Measurements from ENCODE around the gene AXIN1.
"Not testable (repeated sequence)": the region's sequence is repeated elsewhere in the genome, so short reads cannot be mapped to it uniquely, and the experiment has no call there.

The AXIN1 gene

DNA sequence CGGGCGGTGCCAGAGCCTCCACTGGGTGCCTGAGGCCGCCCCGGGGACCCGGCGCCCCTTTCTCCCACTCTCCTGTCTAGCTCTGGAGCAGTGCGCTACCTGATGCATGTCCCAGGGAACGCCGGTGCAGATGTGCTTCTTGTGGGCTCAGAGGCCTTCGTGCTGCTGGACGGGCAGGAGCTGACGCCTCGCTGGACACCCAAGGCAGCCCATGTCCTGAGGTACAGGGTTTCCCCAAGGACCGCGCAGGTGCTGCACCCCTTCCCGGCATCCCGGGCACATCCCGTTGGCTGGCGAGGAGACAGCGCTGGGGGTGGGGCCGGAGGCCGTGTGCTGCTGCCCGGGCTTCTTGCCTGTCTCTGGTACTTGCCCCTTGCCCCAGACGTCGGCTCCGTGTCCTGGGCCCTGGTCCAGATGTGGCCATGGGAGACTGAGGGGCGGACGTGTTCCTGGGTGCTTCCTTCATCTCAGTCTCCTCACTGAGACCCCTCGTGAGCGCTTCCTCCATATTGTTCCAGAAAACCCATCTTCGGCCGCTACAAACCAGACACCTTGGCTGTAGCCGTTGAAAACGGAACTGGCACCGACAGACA, 89.2 kb downstream of the AXIN1 start:
- DNase-seq, result no peak

- no peak for DNase-seq
These were observed 90.3 kb downstream of the AXIN1 start for GRCh38 chr16:262121-262745.

DNA sequence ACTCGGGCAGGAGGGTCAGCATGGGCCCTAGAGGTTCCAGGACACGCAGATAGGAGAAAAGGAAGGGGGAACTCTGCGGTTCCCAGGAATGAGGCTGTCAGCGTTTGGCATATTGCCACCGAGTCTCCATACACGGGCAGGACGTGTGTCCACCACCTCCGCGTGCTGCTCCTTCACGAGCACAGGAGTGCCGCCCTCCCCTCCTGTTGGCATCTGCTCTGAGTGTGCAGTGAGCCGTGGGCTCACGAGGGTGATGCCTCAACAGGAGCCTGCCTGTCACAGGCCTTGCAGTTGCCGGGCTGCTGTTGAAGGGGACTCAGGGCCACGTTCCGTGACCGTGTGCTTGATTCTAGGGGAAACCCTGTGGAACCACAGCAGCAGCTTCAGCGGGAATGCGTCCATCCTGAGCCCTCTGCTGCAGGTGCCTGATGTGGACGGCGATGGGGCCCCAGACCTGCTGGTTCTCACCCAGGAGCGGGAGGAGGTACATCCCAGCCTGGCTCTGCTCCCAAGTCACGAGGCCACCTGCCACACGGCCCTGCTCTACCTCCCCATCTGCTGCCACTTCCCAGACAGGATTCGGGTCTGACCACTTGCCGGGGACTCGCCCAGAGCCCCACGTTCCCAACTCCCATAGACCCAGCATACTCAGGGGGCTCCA, 91.4 kb downstream of the AXIN1 start:
- no peak for DNase-seq

DNA sequence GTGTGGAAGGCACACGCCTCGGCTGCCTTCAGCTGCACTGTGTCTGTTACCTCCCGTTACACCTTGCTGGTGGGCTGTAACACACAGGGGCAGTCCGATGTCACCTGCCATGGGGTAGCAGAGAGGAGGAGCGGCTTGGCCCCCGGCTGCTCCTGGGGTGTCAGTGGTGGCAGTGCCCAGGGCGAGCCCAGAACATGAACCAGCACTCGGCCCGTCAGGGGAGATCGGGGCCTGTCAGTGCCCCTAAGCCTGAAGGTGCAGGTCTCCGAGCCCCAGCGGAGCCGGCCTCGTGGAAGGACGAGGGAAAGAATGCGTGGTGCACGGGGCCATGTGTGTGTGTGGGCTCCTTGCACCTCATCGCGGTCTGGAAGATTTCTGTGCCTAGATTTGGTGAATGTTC, 92.2 kb downstream of the AXIN1 start:
- no peak for DNase-seq

DNA sequence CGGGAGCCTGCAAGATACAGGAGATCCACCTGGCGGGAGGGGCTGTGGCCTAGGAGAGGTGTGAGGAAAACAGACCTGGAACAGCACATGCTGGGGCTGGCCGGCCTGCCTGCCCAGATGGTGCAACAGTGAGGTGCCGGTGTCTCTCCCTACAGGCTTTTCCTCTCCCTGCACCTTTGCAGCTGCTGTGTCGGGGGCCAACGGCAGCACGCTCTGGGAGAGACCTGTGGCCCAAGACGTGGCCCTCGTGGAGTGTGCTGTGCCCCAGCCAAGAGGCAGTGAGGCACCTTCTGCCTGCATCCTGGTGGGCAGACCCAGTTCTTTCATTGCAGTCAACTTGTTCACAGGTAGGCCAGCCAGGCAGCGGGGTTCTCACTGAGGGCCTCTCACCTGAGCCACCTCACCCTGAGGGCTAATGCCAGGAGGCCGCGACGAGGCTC, 92.7 kb downstream of the AXIN1 start:
- DNase-seq, result no peak

- no peak for DNase-seq
These were observed 93.3 kb downstream of the AXIN1 start for GRCh38 chr16:259226-259625.

DNA sequence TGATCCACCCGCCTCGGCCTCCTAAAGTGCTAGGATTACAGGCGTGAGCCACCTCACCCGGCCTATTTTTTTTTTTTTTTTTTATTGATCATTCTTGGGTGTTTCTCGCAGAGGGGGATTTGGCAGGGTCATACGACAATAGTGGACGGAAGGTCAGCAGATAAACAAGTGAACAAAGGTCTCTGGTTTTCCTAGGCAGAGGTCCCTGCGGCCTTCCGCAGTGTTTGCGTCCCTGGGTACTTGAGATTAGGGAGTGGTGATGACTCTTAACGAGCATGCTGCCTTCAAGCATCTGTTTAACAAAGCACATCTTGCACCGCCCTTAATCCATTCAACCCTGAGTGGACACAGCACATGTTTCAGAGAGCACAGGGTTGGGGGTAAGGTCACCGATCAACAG, 94.4 kb downstream of the AXIN1 start:
- not testable (repeated sequence) for DNase-seq

- no peak for DNase-seq
These were observed 97.3 kb downstream of the AXIN1 start for GRCh38 chr16:255183-255582.

- no peak for DNase-seq
These were observed 98.1 kb downstream of the AXIN1 start for GRCh38 chr16:254461-254860.

DNA sequence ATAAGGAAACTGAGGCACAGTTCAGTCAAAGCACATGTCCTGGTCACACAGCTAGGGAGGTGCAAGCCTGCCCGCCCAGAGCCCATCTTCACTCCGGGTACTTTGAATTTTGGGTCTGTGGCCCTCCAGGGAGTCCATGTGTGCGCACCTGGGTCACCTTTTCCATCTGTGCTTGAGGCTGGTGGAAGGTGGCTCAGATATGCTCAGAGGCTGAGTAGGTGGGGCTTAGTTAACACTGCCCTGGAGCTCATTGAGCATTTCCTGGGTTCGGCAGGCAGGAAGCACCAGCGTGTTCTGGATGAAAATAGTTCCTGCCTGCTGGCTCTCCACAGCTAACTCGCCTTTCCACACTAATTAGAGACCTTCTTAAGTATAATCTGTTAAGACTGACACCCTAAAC, 98.7 kb downstream of the AXIN1 start:
- no peak for DNase-seq

DNA sequence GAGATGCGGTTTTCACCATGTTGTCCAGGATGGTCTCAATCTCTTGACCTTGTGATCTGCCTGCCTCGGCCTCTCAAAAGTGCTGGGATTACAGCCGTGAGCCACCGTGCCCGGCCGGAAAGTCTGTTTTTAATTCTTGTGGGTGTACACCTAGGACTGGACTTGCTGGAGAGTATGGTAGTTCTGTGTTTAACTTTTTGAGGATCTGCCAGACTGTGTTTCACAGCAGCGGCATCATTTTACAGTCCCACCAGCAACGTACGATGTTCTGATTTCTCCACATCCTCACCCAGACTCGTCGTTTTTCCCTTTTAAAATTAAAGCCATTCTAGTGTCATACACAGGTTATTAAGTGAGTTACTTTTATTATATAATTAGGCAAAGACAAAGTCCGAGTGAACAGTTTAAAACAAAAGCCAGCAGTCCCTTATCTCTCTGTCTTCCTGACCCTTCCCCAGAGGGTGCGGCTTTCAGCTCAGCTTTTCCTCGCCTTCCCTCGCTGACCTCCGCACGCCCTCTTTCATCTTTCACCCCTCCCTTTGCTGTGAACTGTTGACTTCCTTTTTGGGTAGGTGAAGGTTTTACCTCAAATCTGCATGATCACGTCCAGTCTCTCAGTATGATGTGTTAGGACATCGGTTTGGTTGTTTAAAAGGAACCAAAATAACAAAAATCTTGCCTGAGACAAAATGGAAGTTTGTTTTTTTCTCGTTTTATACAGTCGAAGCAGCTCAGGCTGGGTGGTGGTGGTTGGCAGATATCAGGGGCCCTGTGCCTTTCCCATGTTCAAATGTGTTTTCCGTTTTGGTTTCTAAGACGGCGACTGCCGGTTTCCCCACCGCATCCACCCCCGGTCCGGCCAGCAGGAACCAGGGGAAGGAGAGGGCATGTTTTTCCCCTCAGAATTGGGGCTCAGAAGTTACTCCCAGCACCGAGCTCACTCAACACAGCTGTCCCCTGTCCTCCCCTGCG, 99.9 kb downstream of the AXIN1 start:
- no peak for DNase-seq

DNA sequence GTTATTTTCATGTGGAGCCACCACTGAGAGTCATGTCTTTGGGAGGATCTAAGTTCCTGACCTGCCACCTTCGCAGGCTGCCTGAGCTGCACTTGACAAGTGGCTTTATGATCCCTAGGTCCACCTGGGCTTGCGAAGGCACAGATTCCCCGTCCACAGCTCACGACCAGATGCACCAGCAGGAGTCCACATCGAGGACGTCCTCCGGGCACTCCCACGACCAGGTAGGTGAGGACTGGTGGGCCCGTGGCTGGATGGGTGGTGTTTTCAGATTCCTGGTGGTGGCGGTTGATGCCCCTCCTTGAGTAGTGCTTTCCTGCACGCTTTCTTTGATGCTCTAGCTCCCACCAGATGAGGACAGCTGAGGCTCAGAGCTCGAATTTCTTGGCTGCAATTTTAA, 103.1 kb downstream of the AXIN1 start:
- no peak for DNase-seq

DNA sequence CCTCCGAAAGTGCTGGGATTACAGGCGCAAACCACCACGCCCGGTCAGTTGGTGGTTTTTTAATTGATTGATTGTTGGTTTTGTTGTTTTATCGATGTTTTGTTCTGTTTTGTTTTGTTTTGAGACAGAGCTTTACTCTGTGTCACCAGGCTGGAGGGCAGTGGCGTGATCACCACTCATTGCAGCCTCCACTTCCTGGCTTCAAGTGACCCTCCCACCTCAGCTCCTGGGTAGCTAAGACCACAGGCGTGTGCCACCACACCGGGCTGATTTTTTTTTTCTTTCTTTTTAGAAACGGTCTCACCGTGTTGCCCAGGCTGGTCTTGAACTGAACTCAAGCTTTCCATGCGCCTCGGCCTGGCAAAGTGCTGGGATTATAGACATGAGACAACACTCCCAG, 105.5 kb downstream of the AXIN1 start:
- DNase-seq, result no peak

GRCh38 chr16:245105-245504, 107.4 kb downstream of the AXIN1 start:
- DNase-seq, result no peak

GRCh38 chr16:243348-243747, 109.2 kb downstream of the AXIN1 start:
- DNase-seq, result no peak

DNA sequence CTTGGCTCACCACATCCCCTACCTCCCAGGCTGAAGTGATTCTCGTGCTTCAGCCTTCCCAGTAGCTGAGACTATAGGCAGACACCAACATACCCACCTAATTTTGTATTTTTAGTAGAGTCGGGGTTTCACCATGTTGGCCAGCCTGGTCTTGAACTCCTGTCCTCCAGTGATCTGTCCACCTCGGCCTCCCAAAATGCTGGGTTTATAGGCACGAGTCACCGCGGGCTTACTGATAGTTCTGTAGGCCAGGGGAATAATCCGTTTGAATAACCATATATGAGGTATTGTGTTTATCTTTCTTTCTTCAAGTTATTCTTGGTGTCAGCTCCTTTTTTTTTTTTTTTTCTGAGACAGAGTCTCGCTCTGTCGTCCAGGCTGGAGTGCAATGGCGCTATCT, 110.2 kb downstream of the AXIN1 start:
- no peak for DNase-seq

GRCh38 chr16:240559-240958, 112.0 kb downstream of the AXIN1 start:
- DNase-seq, result no peak

DNA sequence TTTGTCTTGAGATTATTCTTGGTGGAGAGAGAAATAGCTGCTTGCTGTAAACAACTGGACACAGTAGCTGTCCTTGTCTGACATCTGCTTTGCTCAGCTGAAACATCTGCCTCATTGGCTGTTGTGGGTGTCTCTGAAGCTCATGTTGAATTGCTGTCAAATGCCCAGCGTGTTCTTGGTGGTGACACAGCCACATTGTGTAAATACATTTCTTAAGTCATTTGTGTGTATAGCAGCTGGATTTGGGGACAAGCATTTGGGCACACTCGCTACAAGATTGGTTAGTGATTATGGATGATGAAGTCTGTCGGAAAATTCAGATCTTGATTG, 112.6 kb downstream of the AXIN1 start:
- no peak for DNase-seq

Measured in activated CD4-positive, CD25-positive, alpha-beta regulatory T cell (primary cell).